HG03457 (cell line): ENCODE data around the gene CEP68.
A peak's percentile ranks its signal among the peaks of the same experiment; 100 is the strongest.
"Not testable (repeated sequence)": the region's sequence is repeated elsewhere in the genome, so short reads cannot be mapped to it uniquely, and the experiment has no call there.

Experiments
- ATAC-seq: cut with Tn5 transposase; IDR thresholded peaks from one replicate; pipeline ENCODE4 v1.9.1; 2021; ENCODE audit warnings: moderate number of reproducible peaks; ENCODE audit not compliant: unreplicated experiment

Gene CEP68

DNA sequence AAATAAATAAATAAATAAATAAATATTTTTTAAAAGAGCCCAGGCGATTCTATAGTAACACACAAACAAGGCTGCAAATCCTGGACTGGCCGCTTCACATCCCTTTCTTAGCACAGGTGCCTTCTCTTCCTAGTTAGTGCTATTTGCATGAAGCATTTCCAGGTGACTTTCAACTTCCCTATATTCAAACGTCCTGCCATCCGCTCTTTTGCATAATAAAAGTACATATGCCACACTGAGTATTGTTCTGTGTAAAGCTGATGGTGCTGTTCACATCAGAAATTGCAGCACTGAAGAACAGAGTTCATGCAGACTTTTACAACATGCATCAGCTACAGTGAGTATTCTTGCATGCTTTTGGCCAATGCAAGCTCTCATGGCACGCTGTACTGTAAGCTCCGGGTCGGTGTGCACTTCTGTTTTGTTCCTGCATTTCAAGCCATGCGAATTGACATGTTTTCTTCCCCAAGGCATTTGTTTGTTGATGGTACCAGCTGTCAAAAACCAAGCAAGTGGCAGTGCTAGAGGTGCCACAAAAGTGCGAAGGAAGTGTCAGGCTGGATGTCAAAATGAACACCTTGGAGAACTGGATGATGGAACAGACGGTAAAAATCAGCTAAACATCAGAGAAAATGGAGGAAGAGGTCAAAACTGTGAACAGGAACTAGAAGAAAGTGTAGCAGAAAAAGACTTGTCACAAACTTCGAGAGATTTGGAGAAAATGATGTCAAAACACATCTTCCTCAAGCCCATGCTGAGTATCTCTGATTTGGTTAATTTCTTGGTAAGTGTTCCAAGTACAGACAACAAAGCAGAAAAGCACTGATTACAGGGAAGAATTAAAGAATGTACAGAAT, 25.5 kb upstream of the CEP68 start:
- ATAC-seq = no peak

DNA sequence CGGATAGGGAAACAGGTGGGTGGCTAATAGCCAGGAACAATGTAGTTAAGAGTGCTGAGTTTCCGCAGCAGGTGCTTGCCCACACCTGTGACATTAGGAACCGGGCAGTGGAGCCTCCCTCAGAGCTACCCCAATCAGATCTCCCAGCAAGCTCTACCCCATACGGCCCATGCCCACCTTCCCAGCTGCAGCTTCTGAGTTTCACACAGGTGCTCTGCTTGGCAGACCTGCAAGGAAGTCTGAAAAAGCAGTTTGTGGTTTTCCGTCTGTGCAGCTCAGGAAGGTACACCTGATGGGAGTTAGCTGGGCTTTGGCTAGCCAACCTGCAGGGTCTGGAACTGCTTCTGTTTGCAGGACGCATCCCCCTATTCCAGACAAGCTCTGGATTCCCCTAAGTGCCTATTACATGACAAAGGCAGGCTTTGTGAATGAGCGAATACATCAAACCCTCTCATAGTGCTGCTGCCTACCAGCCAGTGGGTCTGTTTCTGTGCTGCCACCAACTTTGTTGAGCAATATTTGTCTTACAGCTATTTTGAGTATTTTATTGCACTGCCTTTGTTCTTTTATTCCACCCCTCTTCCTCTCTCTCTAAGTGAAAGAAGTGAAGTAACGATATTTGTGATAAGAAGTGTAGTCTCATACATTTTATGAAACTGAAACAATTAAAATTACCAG, 24.7 kb upstream of the CEP68 start:
- no peak for ATAC-seq

DNA sequence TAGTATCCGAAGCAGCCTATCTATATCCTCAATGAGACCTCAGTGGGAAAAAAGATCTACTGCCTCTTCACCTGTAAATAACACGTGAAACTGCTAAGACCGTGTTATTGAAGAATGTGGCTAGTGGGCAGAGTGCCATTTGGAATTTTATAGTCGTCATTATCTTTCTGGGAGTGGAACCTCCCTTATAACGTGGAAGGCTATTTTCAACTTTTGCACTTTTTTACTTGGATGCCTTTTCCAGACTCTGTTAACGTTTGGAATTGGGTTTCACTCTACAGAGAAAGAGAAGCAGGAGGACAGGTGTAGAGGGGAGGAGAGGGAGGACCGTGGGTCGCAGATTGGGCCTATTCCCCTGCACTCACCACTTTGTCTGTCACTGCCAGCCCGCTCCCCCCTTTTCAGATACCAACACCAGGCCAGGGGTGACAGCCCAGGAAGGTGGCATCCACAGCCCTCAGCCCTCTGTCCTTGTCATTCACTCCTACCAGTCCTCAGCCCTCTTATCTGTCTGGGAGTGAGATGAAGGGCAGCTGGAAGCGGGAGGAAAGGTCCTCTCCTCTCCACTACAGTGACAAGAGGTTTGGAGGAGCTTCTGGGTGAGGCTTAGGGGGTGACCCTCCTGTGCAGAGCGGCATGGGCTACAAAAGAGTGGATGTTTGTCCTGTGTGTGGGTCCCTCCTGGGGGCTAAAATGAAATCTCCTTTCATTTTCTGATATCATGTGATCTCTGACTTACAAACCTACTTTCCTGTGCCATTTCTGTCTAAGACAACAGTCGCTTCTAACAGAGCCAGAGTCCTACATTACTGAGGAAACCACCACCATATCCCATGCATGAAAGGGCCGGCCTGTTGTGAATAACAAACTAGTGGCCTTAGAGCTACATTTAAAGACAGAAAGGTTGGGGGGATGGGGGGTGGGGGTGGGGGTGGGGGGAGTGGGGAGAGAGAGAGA, 23.9 kb upstream of the CEP68 start:
- no peak for ATAC-seq

DNA sequence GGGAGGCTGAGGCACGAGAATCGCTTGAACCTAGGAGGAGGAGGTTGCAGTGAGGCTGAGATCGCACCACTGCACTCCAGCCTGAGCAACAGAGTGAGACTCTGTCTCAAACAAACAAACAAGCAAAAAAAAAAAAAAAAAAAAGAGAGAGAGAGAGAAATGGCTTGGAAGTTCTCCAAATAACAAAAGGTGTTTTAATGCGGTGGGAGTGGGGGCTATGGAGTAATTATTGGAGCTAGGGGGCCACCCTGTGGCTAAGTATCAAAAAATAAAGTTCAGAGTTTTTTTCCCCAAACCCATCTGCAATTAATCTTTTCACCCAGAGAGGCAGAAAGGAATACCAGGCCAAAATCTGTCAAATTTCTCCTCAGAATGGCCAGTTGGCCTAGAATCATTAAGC, 23.0 kb upstream of the CEP68 start:
- ATAC-seq = no peak

DNA sequence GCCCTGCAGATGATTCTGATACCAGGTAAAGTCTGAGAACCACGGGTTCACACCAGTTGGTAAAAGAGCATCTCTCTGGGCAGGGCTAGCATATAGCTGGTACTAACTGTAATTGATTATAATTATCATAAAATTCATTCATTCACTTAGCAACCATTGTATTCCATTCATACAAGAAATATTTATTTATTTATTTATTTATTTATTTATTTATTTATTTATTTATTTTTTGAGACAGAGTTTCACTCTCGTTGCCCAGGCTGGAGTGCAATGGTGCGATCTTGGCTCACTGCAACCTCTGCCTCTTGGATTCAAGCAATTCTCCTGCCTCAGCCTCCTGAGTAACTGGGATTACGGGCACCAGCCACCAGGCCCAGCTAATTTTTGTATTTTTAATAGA, 22.5 kb upstream of the CEP68 start:
- not testable (repeated sequence) for ATAC-seq

DNA sequence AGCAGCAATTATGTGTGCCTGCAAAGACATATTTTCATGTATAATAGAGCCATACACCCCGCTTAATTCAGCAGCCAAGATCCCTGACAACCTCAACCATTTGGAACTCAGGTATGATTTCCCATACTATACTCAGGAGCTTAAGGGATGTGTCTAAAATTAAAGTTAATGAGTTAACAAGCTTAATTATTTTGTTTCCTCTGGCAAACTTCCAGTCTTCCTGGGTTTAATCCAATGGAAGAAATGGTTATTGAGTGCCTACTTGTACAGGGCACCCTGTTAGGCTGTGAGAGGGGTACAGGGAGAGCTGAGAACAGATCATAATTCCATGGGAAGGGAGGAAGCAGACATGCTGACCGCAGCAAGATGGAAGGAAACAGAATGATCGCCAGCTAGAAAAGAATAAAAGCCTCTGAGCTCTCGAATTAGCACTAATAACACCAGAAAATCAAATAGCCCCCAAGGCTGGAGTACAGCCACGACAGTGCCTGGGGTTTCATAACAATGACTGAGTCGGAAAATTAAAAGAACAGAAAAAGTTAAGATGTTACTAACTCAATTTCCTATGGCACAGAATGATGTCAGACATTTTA, 20.8 kb upstream of the CEP68 start:
- no peak for ATAC-seq

DNA sequence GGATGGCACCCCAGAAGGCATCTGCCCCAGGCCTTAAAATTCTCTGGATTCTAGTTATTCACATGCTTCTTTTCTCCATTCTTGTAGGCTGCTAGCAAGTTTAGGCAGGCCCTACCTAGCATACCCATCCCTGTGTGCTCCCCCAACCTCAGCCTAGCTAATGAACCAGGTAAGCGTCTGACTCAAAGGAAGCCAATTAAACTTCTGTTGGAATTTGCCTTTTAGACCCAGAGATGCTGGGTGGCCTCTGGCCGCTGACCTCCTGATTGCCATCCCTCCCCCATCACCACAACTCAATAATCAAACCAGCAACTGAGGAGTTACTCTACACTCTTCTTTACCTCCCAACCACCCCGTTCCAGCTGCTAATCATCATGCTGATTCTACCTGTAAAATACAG, 19.0 kb upstream of the CEP68 start:
- no peak for ATAC-seq

DNA sequence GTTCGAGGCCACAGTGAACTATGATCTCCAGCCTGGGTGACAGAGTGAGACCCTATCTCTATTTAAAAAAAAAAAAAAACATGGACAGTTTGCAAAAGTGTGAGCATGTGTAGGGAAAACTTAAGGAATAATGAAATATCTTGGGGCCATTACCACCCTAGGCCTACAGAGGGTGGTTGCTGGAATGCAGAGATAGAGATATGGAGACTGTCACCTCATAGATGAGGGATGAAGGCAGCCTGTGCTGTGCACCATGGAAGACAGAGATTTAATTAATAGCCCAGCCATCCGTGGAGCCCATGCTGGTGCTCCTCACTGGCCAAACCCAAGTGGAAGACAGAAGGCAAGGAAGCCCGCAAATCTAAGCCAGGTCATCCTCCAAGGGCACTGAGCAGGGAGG, 16.6 kb upstream of the CEP68 start:
- no peak for ATAC-seq

DNA sequence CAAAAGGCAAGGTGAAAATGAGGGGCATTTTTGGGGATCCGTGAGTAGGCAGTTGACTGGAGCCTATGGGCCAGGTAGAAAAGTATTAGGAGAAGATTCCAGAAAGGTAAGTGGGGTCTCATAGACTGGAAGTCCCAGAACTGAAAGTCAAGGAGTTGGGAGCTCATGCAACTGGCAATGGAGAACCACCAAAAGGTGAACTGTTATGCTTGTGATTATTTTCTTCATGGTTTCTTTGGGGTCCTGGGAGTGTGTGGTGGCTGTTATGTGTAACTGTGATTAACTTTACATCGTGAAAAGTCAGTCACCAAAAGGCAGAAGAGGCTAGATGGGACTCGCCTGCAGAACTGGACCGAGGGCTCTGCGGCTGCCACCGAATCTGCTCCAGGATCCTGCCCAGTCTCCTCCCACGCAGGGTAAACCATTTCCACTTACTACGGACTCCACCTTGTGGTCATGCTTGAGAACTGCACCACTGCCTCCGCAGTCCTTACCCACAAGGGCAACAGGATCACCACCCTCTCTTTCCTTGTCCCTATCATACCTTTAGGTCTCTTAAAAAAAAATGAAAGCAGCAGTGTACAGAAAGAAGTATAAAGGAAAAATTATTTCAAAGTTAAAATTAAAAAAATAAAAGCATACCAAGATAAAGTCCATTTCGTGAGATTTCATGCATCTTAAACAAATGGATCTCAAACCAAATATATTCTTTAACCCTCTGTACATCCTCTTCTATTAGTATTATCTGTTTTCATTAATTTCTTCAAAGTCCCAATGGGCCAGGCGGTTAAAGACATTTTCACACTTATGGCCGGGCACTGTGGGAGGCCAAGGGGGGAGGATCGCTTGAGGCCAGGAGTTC, 15.6 kb upstream of the CEP68 start:
- ATAC-seq = no peak

DNA sequence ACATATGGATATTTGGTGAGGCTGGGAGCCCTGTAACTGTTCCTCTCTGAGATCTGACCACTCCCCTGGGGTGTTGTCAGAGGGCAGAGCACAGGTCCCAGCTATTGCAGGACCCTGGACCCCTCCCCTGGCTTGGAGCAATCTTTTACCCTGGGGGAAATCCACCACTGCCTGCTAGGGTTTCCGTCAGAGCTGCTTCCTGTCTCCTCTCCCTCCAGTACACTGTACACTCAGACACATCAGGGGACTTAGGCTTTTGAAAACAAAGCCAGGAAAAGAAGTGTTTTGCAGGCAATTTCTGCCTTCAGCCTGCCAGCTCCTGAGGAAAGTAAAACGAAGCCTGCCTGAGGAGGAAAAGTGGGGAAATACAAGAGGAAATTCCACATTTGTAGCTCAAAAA, 13.2 kb upstream of the CEP68 start:
- no peak for ATAC-seq

DNA sequence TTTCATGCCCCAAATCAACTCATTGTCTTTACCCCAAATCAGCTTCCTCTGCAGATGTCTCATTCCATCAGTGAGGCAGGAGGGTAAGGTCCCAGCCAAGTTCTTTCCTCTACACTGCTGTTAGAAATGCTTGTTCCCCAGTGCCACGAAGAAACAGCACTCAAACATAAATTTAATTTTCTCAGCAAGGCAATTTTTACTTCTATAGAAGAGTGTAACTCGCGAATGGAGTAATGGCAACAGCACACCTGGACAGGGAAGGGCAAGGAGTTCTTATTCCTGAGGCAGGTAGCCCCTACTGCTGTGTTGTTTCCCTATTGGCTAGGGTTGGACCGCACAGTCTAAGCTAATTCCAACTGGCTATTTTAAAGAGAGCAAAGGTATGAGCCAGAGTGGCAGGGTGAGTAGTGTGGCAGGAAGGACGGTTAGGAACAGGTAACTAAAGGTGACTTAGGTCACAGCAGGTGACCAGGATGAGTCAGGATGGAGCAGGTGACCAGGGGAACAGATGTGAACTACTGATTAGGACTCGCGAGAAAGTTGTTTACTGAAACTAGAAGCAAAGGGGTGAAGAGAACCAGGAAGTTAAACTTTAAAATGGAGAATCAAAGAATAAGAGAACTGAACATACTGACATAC, 12.0 kb upstream of the CEP68 start:
- no peak for ATAC-seq

DNA sequence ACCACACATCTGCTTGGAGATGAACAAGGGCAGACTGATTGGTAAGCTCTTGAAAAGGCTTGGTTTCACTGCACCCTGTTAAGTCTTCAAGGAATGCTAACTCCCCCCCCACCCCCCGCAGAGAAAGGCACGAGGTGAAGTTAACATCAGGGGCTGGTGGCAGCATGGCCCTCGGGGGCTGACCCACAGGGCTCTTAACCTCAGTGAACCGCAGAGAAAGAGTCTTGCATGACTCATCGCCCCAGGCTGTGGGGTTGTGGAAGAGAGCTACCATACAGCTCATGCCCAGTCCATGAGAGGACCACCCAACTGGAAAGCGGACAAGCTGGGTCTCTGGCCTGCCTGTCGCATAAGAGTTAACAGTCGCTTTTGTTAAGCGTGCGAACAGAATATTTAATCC, 10.6 kb upstream of the CEP68 start:
- ATAC-seq = no peak

DNA sequence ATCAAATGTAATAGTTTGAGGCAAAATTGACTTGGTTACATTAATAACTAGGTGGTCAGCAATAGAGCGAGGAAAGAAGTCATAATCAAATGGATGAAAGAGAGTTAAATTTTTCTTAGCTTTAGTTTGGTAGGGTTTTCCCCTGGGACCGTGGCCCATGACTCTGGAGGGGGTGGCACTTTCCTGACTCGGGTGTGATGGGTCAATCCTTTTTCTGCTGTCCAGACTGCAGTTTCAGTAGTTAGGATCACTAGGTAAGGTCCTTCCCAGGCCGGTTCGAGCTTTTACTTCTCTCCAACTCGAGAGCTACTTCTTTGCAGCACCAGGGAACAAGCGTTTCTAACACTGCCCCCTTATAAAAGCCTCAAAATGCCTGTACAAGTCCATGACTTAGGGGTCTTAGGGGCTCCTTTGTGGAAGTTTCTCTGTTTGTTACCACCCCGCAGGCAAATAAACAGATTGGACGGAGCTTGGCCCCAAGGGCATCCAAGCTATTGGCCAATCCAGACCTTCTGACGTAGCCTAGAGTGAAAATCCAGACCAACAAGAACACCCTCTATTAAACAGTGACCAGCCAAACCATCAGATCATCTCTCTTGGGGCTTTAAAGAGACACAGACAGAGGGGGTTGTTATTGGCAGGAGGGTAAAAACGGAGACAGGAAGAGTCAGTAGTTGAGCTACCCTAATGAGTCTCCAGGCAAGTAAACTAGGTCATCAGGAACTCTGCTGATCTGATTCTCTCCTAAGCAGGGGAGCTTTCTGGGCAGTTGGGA, 9.4 kb upstream of the CEP68 start:
- no peak for ATAC-seq

DNA sequence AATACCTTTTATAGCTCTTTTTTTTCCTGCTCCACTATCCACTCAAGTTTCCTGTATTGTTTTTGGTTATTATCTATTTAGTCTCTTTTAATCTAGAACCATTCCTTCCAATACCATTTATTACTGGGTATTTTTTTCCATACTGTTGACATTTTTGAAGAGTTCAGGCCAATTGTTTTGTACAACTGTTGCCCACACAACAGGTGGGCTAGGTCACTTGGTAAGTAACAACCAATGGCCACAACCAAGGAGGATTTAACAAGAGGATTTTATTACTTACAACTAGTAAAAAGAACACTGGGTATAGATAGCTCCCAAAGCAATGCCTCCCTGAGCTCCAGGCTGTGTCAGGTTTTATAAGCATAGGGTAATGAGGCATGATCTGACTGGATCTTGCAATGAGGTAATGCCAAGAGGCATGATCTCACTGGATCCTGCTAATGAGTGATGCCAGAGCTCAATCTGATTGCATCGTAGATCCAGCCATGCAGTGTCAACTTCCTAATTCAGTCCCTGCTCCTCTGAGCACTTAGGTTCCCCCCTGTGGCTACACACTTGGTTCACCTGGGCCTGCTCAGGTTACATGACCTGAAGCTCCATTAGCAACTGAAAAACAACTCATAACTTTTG, 7.1 kb upstream of the CEP68 start:
- ATAC-seq = no peak

DNA sequence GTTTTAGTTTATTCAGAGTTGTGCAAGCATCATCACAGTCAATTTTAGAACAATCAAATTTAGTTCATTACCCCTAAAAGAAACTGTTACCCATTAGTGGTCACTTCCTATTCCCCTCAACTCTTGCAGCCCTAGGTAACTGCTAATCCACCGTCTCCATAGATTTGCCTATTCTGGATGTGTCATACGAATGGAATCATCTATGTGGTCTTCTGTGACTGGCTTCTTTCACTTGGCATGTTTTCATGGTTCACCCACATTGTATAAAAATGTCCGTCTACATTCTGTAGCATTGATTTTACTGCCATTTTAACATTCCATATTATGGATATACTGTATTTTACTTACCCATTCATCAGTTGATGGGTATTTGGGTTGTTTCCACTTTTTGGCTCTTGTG, 5.3 kb upstream of the CEP68 start:
- ATAC-seq = no peak

DNA sequence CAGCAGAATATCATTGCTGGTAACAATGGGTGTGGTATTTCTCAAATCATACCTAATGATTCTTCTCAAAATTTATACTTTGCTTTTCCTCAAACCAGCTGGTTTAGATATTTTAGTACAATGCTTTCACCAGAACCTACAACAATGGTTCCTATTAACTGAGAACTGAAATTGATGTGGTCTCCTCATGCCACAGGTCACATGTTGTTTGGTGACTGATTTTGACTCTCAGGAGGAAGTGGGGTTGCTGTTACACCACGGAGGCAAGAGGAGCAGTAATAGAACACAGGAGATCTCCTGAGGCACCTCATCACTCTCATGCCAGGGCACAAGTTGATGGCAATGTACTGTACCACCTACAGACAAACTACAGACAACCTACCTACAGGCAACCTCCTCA, 3.0 kb upstream of the CEP68 start:
- ATAC-seq = peak; percentile 33

DNA sequence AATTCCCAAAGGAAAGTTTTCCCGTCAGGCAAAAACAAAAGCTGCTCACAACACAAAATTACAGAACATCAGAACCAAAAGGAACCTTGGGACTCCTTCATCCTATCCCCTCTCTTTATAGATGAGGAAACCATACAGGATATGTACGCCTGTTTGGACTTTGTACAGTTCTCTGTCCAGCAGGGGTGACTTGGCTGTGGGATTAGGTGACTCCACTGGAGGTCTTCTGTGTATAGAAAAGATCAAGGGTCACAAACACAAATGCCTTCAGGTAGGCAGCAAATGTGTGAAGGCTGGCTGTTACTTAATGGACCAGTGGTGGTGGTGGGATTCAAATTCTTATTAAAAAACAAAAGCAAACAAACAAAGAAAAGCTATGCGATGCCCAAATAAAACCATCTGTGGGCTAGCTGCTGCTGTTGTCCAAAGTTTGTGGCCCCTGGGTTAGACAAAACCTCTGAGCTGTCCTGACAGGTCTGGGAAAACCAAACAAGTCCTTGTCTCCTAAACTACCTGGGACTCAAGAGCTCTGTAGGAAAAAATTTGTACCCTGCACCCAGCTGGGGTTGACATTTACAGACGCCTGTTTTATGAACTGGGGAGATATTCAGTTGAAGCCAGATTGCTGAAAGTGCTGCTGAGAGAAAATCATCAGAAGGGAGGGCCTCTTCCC, 1.3 kb upstream of the CEP68 start:
- no peak for ATAC-seq
